Right atrium auricular region (tissue), 2 donors: ENCODE measurements around the gene SNAPC4. TPM values are rescaled to one million over a fixed set of nuclear protein-coding genes. Genes with fewer than 3 reads are reported as not detected.
"Not testable (repeated sequence)": the region's sequence is repeated elsewhere in the genome, so short reads cannot be mapped to it uniquely, and the experiment has no call there.

Source experiments
- DNase-seq: peaks from one replicate; pipeline ENCODE4 v3.0.0-alpha.2; 2019; ENCODE audit warnings: low spot score
- H3K27ac ChIP-seq, 2 donors: fragments of 200-600 bp; sonication (generic); 1 replicate in 1 of 2; 2 replicates in 1 of 2; pipeline ENCODE4 v1.5.1; 2016 to 2019
- H3K27me3 ChIP-seq, 2 donors: fragments of 200-600 bp; sonication (generic); one replicate each; pipeline versions ENCODE4 v1.5.1 to v1.6.0; 2017 to 2019
- H3K36me3 ChIP-seq: fragments of 200-600 bp; sonication (generic); one replicate; pipeline ENCODE4 v1.5.1; 2016
- H3K4me1 ChIP-seq, 2 donors: fragments of 200-600 bp; sonication (generic); one replicate each; pipeline versions ENCODE4 v1.5.1 to v1.6.0; 2017 to 2019
- H3K4me3 ChIP-seq, 2 donors: fragments of 200-600 bp; sonication (generic); 1 replicate in 1 of 2; 2 replicates in 1 of 2; pipeline ENCODE4 v1.5.1; 2017 to 2019; ENCODE audit warnings: mild to moderate bottlenecking in 1 of 2, moderate library complexity in 1 of 2
- H3K9me3 ChIP-seq, 2 donors: fragments of 200-600 bp; sonication (generic); one replicate each; pipeline ENCODE4 v1.5.1; 2019
- CTCF ChIP-seq, 2 donors: fragments of 200-600 bp; sonication (generic); IDR thresholded peaks; one replicate each; pipeline ENCODE4 v1.5.1; 2019; ENCODE audit warnings: antibody characterized with exemption in 2 of 2
- total RNA-seq, 2 donors: library from RNA; depleted of rRNA; stranded (reverse); fragments of >200 nt; gene quantifications; one replicate each; pipeline ENCODE4 v1.1.0, GENCODE V29; 2016

Gene SNAPC4
- total RNA-seq, 2 donors from 2014 or later = 2.5 to 4.4 TPM

GRCh38 chr9:136430588-136431234, 30.7 kb upstream of the SNAPC4 start:
- peaks cover 21% of the 10 kb centered on the region for H3K36me3 ChIP-seq

DNA sequence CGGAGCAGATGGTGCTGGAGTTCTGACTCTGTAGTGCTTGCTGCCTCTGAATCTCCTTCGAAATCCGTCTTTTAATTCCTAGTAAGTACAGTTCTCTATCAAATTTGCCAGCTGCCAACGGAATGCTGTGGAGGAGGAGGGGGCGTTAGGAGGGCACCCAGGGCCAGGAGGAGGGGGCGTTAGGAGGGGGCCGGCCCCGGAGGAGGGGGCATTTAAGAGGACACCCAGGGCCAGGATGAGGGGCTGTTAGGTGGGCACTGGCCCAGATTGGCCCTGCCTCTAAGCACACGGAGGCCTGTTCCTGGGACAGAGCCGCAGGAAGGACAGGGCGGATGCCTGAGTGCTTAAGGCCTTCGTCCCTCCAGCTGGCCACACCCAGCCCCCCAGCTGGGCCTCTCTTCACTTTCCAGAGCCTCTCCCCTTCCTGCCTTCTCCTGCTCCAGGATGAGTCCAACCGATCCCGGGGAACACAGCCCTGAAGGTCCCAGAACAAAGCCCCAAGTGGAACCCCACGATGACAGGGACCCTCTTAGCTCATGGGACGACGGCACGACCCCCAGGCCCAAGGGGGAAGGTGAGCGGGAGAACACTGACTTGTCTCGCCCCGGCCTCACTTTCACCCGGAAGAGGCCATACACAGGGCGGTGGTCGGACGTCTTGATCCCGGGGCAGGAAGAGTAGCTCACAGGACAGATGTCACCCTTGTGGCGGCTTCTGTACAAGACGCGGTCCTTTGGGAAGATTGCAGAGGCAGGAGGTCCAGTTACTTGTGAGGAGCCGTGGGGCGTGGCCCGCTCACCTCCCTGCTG, 29.9 kb upstream of the SNAPC4 start:
- Histone ChIP-seq H3K4me3 (no peak overlapping the region), H3K27ac (no peak overlapping the region), H3K4me1 (no peaks in the 10 kb centered on the region), H3K9me3 (no peaks in the 10 kb centered on the region), H3K27me3 (no peaks in the 10 kb centered on the region), H3K36me3 (peaks cover 23% of the 10 kb centered on the region)
- TF ChIP-seq CTCF (IDR thresholded peaks at IDR 0.05) = no peak
- DNase-seq = no peak

More at GRCh38 chr9:136430588-136431234, 30.7 kb upstream of the SNAPC4 start:
- H3K27me3 ChIP-seq = no peaks in the 10 kb centered on the region
- no peaks in the 10 kb centered on the region for H3K4me1 ChIP-seq
- H3K9me3 ChIP-seq = no peaks in the 10 kb centered on the region
- H3K27ac ChIP-seq = no peak overlapping the region
- DNase-seq = no peak
- TF ChIP-seq CTCF (IDR thresholded peaks at IDR 0.05) = no peak
- H3K4me3 ChIP-seq = no peak overlapping the region

GRCh38 chr9:136429075-136429628, 29.2 kb upstream of the SNAPC4 start:
- Histone ChIP-seq H3K9me3 (no peaks in the 10 kb centered on the region), H3K4me1 (no peaks in the 10 kb centered on the region), H3K27ac (no peak overlapping the region), H3K36me3 (peaks cover 30% of the 10 kb centered on the region), H3K4me3 (no peak overlapping the region), H3K27me3 (no peaks in the 10 kb centered on the region)
- no peak for DNase-seq
- no peak for TF ChIP-seq CTCF (IDR thresholded peaks at IDR 0.05)

DNA sequence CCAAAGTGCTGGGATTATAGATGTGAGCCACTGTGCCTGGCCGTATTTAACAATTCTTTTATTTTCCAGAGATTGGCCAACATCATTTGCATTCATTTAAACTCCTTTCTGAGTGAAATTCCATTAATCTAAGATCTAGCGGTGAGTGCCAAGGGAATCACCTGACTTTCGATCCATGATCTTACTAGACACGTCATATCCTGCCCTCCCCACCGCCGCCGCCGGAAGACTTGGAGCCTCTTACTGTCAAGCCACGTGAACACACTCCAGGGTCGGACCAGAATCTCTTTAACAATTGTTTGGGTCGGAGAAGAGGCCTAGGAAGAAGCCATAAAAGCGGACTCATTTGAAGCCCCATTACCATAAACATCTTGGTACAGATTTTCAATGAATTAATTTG, 26.8 kb upstream of the SNAPC4 start:
- no peaks in the 10 kb centered on the region for H3K27me3 ChIP-seq
- no peak overlapping the region for H3K4me3 ChIP-seq
- H3K4me1 ChIP-seq = no peaks in the 10 kb centered on the region
- H3K27ac ChIP-seq = no peak overlapping the region
- H3K36me3 ChIP-seq = peaks cover 48% of the 10 kb centered on the region
- no peaks in the 10 kb centered on the region for H3K9me3 ChIP-seq
- no peak for DNase-seq
- TF ChIP-seq CTCF (IDR thresholded peaks at IDR 0.05) = no peak

DNA sequence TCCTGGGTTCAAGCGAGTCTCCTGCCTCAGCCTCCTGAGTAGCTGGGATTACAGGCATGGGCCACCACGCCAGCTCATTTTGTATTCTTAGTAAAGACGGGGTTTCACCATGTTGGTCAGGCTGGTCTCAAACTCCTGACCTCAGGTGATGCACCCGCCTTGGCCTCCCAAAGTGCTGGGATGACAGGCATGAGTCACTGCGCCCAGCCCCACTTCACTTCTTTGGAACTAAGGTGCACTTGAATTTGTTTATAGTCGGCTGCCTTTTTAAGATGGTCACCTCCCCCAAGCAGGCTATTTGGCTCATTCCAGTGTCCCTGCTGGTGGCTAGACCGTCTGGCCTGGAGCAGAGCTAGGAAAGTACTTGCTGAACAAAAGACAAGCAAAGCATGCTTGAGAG, 25.4 kb upstream of the SNAPC4 start:
- not testable (repeated sequence) for DNase-seq, H3K4me1 ChIP-seq, H3K27ac ChIP-seq, H3K4me3 ChIP-seq, H3K9me3 ChIP-seq, H3K27me3 ChIP-seq
- peaks cover 62% of the 10 kb centered on the region for H3K36me3 ChIP-seq

DNA sequence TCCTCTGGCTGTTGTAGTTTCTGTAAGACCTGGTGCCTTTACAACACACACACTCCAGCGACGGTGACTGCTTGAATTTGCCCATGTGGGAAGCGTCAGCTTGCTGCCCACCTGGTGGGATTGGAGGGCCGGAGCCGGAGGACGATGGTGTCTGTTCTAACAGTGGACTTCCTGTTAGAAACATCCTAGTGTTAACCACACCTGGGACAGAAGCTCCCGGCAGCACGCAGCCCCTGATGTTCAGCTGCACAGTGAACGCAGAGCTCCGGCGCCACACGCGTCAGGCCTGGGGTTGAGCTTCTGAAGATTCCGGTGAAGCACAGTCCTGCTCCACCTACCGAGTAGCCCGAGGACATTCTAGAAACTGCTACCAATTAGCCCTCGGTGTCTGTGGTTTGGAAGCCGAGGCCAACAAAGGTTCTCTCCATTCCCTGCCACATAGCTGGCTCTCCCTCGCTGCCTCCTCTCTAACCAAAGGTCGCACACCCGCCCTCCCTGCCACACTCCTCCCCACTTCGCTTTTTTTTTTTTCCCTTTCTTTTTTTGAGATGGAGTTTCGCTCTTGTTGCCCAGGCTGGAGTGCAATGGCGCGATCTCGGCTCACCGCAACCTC, 24.9 kb upstream of the SNAPC4 start:
- Histone ChIP-seq H3K4me3 (no peak overlapping the region), H3K36me3 (peaks cover 63% of the 10 kb centered on the region)

More for the DNA sequence above, 24.9 kb upstream of the SNAPC4 start:
- no peaks in the 10 kb centered on the region for H3K4me1 ChIP-seq
- no peaks in the 10 kb centered on the region for H3K9me3 ChIP-seq
- DNase-seq = no peak
- H3K27me3 ChIP-seq = no peaks in the 10 kb centered on the region
- no peak for TF ChIP-seq CTCF (IDR thresholded peaks at IDR 0.05)
- no peak overlapping the region for H3K27ac ChIP-seq
